Upper lobe of left lung (tissue), 6 donors: ENCODE data around the gene CEP70. TPM values are rescaled to one million over a fixed set of nuclear protein-coding genes. Genes with fewer than 3 reads are reported as not detected.
A peak's percentile ranks its signal among the peaks of the same experiment; 100 is the strongest.

Experiments used
- ATAC-seq, 2 donors: fragments of 200-7000 bp; cut with Tn5 transposase; one replicate each; pipeline ENCODE4 v1.9.1; 2022; ENCODE audit warnings: mild to moderate bottlenecking in 2 of 2, moderate library complexity in 2 of 2; ENCODE audit not compliant: low FRiP score in 2 of 2
- DNase-seq, 2 donors: peaks; one replicate each; pipeline ENCODE4 v3.0.0-alpha.2; 2019 to 2020
- H3K27ac ChIP-seq, 4 donors: fragments of 200-600 bp; sonication (generic); one replicate each; pipeline ENCODE4 v1.5.1; 2016 to 2019
- H3K27me3 ChIP-seq, 4 donors: fragments of 200-600 bp; sonication (generic); one replicate each; pipeline ENCODE4 v1.5.1; 2017 to 2019
- H3K36me3 ChIP-seq, 4 donors: fragments of 200-600 bp; sonication (generic); one replicate each; pipeline ENCODE4 v1.5.1; 2016 to 2019
- H3K4me1 ChIP-seq, 4 donors: fragments of 200-600 bp; sonication (generic); one replicate each; pipeline ENCODE4 v1.5.1; 2018 to 2019
- H3K4me3 ChIP-seq, 4 donors: fragments of 200-600 bp; sonication (generic); one replicate each; pipeline ENCODE4 v1.5.1; 2017 to 2019; ENCODE audit warnings: mild to moderate bottlenecking in 2 of 4, moderate library complexity in 1 of 4
- H3K9me3 ChIP-seq, 4 donors: fragments of 200-600 bp; sonication (generic); one replicate each; pipeline ENCODE4 v1.5.1; 2018 to 2019
- EP300 ChIP-seq, 4 donors: sonication (generic); formaldehyde crosslinking; IDR thresholded peaks; one replicate each; pipeline ENCODE4 v1.5.1; 2017; ENCODE audit warnings: antibody characterized with exemption in 4 of 4, control low read depth in 2 of 4
- POLR2A ChIP-seq, 4 donors: fragments of 450-650 bp; IDR thresholded peaks; one replicate each; pipeline ENCODE4 v1.5.1; 2016 to 2017; ENCODE audit warnings: antibody characterized with exemption in 4 of 4, mild to moderate bottlenecking in 2 of 4
- POLR2AphosphoS5 ChIP-seq, 2 donors: sonication (generic); formaldehyde crosslinking; IDR thresholded peaks; one replicate each; pipeline ENCODE4 v1.5.1; 2017; ENCODE audit warnings: antibody characterized with exemption in 2 of 2
- WGBS, 2 donors: methylation state at CpG; one replicate each; pipeline ENCODE4 v1.1.5; 2017 to 2018; 5-methylcytosine and 5-hydroxymethylcytosine counted together
- total RNA-seq, 6 donors: library from RNA; depleted of rRNA in 4 of 6; stranded (reverse); fragments of >200 nt in 4 of 6; gene quantifications; one replicate each; pipeline versions ENCODE4 v1.1.0 to v1.2.1, GENCODE V29; 2016 to 2021
- TF ChIP-seq, protein P1 (sequence below), 6 experiments: fragments of 450-650 bp in 4 of 6; fragments of 200-600 bp in 2 of 6; sonication (generic) in 2 of 6; IDR thresholded peaks; one replicate each; pipeline ENCODE4 v1.5.1; 2016 to 2019; ENCODE audit warnings: antibody characterized with exemption in 6 of 6
- donor health status: DM: no; HTN: no; CAD: no; lungs with moderate emphysema.
- donor health status: DM: no; HTN: yes; CAD: no; lungs with severe emphysema.

CEP70 gene
- total RNA-seq, 6 donors from 2014 or later: 27.6 to 121 (median 50.9) TPM

DNA sequence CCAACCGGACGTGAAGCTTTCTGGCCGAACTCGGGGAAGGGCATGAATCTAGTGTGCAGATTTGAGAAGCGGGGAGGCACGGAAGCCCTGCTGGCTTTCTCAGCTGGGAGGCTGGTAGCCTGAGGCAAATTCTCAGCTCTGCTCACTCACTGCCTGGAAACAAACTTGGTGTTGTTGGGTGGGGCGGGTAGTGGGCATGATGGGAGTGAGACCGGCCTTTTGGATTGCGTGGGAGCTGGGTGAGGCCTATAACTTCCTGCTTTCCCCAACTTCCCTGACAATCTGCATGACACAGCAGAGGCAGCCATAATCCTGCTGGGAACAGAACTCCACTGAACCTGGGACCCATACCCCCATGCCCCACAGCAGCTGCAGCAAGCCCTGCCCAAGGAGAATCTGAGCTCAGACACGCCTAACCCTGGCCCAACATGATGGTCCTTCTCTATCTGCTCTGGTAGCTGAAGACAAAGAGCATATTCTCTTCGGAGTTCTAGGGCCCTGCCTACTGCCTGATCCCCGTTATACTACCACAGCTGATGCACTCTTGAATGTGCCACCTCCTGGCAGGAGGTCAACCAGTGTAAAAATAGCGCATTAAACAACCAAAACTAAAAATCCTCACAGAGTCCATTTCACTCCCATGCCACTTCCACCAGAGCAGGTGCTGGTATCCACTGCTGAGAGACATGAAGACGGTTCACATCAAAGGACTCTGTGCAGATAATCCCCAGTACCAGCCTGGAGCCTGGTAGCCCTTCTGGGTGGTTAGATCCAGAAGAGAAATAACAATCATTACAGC is 44.7 kb downstream of the CEP70 start:
- TF ChIP-seq POLR2AphosphoS5 (IDR thresholded peaks at IDR 0.05) (no peak), POLR2A (IDR thresholded peaks at IDR 0.05) (no peak), EP300 (IDR thresholded peaks at IDR 0.05) (no peak)
- TF ChIP-seq, protein P1, sequence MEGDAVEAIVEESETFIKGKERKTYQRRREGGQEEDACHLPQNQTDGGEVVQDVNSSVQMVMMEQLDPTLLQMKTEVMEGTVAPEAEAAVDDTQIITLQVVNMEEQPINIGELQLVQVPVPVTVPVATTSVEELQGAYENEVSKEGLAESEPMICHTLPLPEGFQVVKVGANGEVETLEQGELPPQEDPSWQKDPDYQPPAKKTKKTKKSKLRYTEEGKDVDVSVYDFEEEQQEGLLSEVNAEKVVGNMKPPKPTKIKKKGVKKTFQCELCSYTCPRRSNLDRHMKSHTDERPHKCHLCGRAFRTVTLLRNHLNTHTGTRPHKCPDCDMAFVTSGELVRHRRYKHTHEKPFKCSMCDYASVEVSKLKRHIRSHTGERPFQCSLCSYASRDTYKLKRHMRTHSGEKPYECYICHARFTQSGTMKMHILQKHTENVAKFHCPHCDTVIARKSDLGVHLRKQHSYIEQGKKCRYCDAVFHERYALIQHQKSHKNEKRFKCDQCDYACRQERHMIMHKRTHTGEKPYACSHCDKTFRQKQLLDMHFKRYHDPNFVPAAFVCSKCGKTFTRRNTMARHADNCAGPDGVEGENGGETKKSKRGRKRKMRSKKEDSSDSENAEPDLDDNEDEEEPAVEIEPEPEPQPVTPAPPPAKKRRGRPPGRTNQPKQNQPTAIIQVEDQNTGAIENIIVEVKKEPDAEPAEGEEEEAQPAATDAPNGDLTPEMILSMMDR (IDR thresholded peaks at IDR 0.05): no peak

GRCh38 chr3:138547342-138547975 is 46.6 kb downstream of the CEP70 start:
- Histone ChIP-seq H3K4me1 (no peaks in the 10 kb centered on the region), H3K36me3 (peaks cover 9 to 68% (median 21%) of the 10 kb centered on the region in 4 donors), H3K9me3 (peaks cover 8 to 28% (median 16%) of the 10 kb centered on the region in 4 donors), H3K4me3 (no peak overlapping the region), H3K27me3 (no peaks in the 10 kb centered on the region), H3K27ac (no peak overlapping the region)
- 93 to 99% methylated on average over 2 of the region's 2 CpGs for WGBS, 2 donors
- no peak for DNase-seq
- ATAC-seq: no peak
- TF ChIP-seq EP300 (IDR thresholded peaks at IDR 0.05) (no peak), POLR2A (IDR thresholded peaks at IDR 0.05) (no peak), POLR2AphosphoS5 (IDR thresholded peaks at IDR 0.05) (no peak)
- TF ChIP-seq, protein P1 (IDR thresholded peaks at IDR 0.05): no peak

More for the DNA sequence above, 44.7 kb downstream of the CEP70 start:
- Histone ChIP-seq H3K4me1 (no peaks in the 10 kb centered on the region), H3K36me3 (peaks cover 6 to 54% (median 16%) of the 10 kb centered on the region in 4 donors), H3K27ac (no peak overlapping the region), H3K27me3 (no peaks in the 10 kb centered on the region), H3K9me3 (peaks cover 8 to 20% (median 13%) of the 10 kb centered on the region in 4 donors), H3K4me3 (no peak overlapping the region)
- no peak for ATAC-seq
- no peak for DNase-seq
- WGBS, 2 donors: 94 to 96% methylated on average over 14 of the region's 14 CpGs

GRCh38 chr3:138544546-138544945 is 49.5 kb downstream of the CEP70 start:
- no peaks in the 10 kb centered on the region for H3K4me1 ChIP-seq
- peaks cover 14 to 72% (median 30%) of the 10 kb centered on the region in 4 donors for H3K36me3 ChIP-seq
- no peak for TF ChIP-seq POLR2A (IDR thresholded peaks at IDR 0.05)
- no peak for TF ChIP-seq POLR2AphosphoS5 (IDR thresholded peaks at IDR 0.05)
- TF ChIP-seq EP300 (IDR thresholded peaks at IDR 0.05): no peak
- TF ChIP-seq, protein P1 (IDR thresholded peaks at IDR 0.05): no peak
- peaks cover 12 to 52% (median 31%) of the 10 kb centered on the region in 4 donors for H3K9me3 ChIP-seq
- no peak overlapping the region for H3K4me3 ChIP-seq
- no peak for ATAC-seq
- no peak overlapping the region for H3K27ac ChIP-seq
- 93 to 96% methylated on average over 1 of the region's 1 CpG for WGBS, 2 donors
- DNase-seq: no peak
- H3K27me3 ChIP-seq: no peaks in the 10 kb centered on the region

GRCh38 chr3:138542977-138543376 is 51.1 kb downstream of the CEP70 start:
- peak in 1 of 2 donors; percentile 11 for ATAC-seq
- Histone ChIP-seq H3K4me3 (no peak overlapping the region), H3K27me3 (no peaks in the 10 kb centered on the region), H3K9me3 (peaks cover 12 to 52% (median 30%) of the 10 kb centered on the region in 4 donors), H3K27ac (no peak overlapping the region), H3K36me3 (peaks cover 14 to 58% (median 21%) of the 10 kb centered on the region in 4 donors), H3K4me1 (no peaks in the 10 kb centered on the region)
- TF ChIP-seq, protein P1 (IDR thresholded peaks at IDR 0.05): no peak
- no peak for TF ChIP-seq POLR2AphosphoS5 (IDR thresholded peaks at IDR 0.05)
- no peak for TF ChIP-seq EP300 (IDR thresholded peaks at IDR 0.05)
- TF ChIP-seq POLR2A (IDR thresholded peaks at IDR 0.05): no peak
- 98 to 100% methylated on average over 2 to 5 of the region's 5 CpGs for WGBS, 2 donors
- DNase-seq: peak in 1 of 2 donors; percentile 15
